Left lung (tissue), 10 donors: ENCODE data around the gene APPL1. TPM values are rescaled to one million over a fixed set of nuclear protein-coding genes. Genes with fewer than 3 reads are reported as not detected.

Experiments
- ATAC-seq: fragments of 200-7000 bp; cut with Tn5 transposase; one replicate; pipeline ENCODE4 v1.9.1; 2020; ENCODE audit warnings: moderate library complexity
- DNase-seq, 4 donors: peaks; one replicate each; pipeline ENCODE4 v3.0.0-alpha.2; 2013 to 2020
- H3K27ac ChIP-seq, 2 donors: fragments of 200-600 bp; sonication (generic) in 1 of 2; one replicate each; pipeline versions ENCODE4 v1.5.0 to v1.8.0; 2020 to 2021
- H3K27me3 ChIP-seq, 2 donors: fragments of 200-600 bp; sonication (generic) in 1 of 2; one replicate each; pipeline versions ENCODE4 v1.5.0 to v1.8.0; 2020 to 2021
- H3K36me3 ChIP-seq, 2 donors: fragments of 200-600 bp; sonication (generic) in 1 of 2; one replicate each; pipeline versions ENCODE4 v1.5.0 to v1.8.0; 2020 to 2021
- H3K4me1 ChIP-seq, 2 donors: fragments of 200-600 bp; one replicate each; pipeline ENCODE4 v1.8.0; 2021
- H3K4me3 ChIP-seq, 2 donors: fragments of 200-600 bp; sonication (generic) in 1 of 2; one replicate each; pipeline versions ENCODE4 v1.5.0 to v1.8.0; 2020 to 2021; ENCODE audit warnings: mild to moderate bottlenecking in 1 of 2
- H3K9me3 ChIP-seq, 2 donors: fragments of 200-600 bp; sonication (generic) in 1 of 2; one replicate each; pipeline versions ENCODE4 v1.5.0 to v1.8.0; 2020 to 2021
- CTCF ChIP-seq, 2 donors: fragments of 200-600 bp; sonication (generic) in 1 of 2; IDR thresholded peaks; one replicate each; pipeline versions ENCODE4 v1.5.0 to v1.8.0; 2021; ENCODE audit warnings: antibody characterized with exemption in 2 of 2
- intact Hi-C, 2 donors: fragments of 100-400 bp; cut with DNase I; formaldehyde crosslinking; loops; one replicate each; pipeline versions ENCODE4 v1.11.2 to v1.14.2; 2022
- polyA plus RNA-seq, 6 donors: library from polyadenylated mRNA; unstranded; fragments of 120-200 nt; gene quantifications; one replicate each; pipeline ENCODE4 v1.2.1, GENCODE V29; 2013; ENCODE audit not compliant: insufficient read length in 6 of 6
- total RNA-seq, 2 donors: library from RNA; stranded (reverse); fragmentation: NEBNext Ultra II Directional; extraction: Animal tissue kit (Norgen Biotek cat#: 25700); gene quantifications; one replicate each; pipeline ENCODE4 v1.2.1, GENCODE V29; 2021
- donor health status: DM: no; HTN: yes; CAD: no.
- donor health status: DM: no; HTN: no; CAD: no.

APPL1 gene
- total and polyA plus RNA-seq, 8 donors = 35.8 to 51.0 (median 43.6) TPM

- Histone ChIP-seq H3K27me3 (no peaks in the 10 kb centered on the region), H3K9me3 (no peaks in the 10 kb centered on the region), H3K4me3 (no peak overlapping the region), H3K36me3 (no peaks in the 10 kb centered on the region), H3K27ac (no peak overlapping the region), H3K4me1 (no peaks in the 10 kb centered on the region)
- no peak for TF ChIP-seq CTCF (IDR thresholded peaks at IDR 0.05)
- ATAC-seq (no peak), DNase-seq (no peak)
- intact Hi-C loops = no loop called here
These were observed 35.5 kb upstream of the APPL1 start for GRCh38 chr3:57192028-57192427.

GRCh38 chr3:57194641-57195040 is 32.9 kb upstream of the APPL1 start:
- intact Hi-C loops = no loop called here
- no peak for ATAC-seq

GRCh38 chr3:57199895-57200297 is 27.6 kb upstream of the APPL1 start, which contains the start of gene HESX1:
HESX1 (minus strand) TSS chr3:57199978; CDS start chr3:57199918, 60 bp downstream.
- H3K27ac ChIP-seq = no peak within 1 kb of the TSS
- no peaks in the 10 kb centered on the region for H3K36me3 ChIP-seq
- no peaks in the 10 kb centered on the region for H3K9me3 ChIP-seq
- H3K4me1 ChIP-seq = no peaks in the 10 kb centered on the region
- no peak for DNase-seq
- intact Hi-C loops = no loop called here
- TF ChIP-seq CTCF (IDR thresholded peaks at IDR 0.05) = no peak
- no peak within 1 kb of the TSS for H3K4me3 ChIP-seq
- no peak for ATAC-seq
- H3K27me3 ChIP-seq = peaks cover 0 to 3% of the 10 kb centered on the region in 2 donors

More at GRCh38 chr3:57194641-57195040, 32.9 kb upstream of the APPL1 start:
- H3K27ac ChIP-seq = no peak overlapping the region
- no peaks in the 10 kb centered on the region for H3K36me3 ChIP-seq
- TF ChIP-seq CTCF (IDR thresholded peaks at IDR 0.05) = no peak
- no peak for DNase-seq
- H3K27me3 ChIP-seq = peaks cover 0 to 3% of the 10 kb centered on the region in 2 donors
- H3K4me3 ChIP-seq = no peak overlapping the region
- H3K9me3 ChIP-seq = no peaks in the 10 kb centered on the region
- H3K4me1 ChIP-seq = no peaks in the 10 kb centered on the region

- DNase-seq = no peak
- Histone ChIP-seq H3K36me3 (no peaks in the 10 kb centered on the region), H3K4me3 (no peak overlapping the region), H3K4me1 (no peaks in the 10 kb centered on the region), H3K27me3 (no peaks in the 10 kb centered on the region), H3K27ac (no peak overlapping the region), H3K9me3 (no peaks in the 10 kb centered on the region)
- no peak for ATAC-seq
- no peak for TF ChIP-seq CTCF (IDR thresholded peaks at IDR 0.05)
- intact Hi-C loops = no loop called here
These were observed 21.1 kb upstream of the APPL1 start for GRCh38 chr3:57206423-57206822.

GRCh38 chr3:57221883-57222282 is 5.6 kb upstream of the APPL1 start:
- no peaks in the 10 kb centered on the region for H3K27me3 ChIP-seq
- peak in 1 of 4 donors; percentile 21 for DNase-seq
- H3K36me3 ChIP-seq = no peaks in the 10 kb centered on the region
- no peak overlapping the region for H3K27ac ChIP-seq
- H3K4me3 ChIP-seq = no peak overlapping the region
- intact Hi-C loops = loop anchor here in 1 of 2 donors (10.0 kb wide), 2 partner anchors 127 to 227 kb away; no protein-coding TSS in a partner anchor
- no peaks in the 10 kb centered on the region for H3K9me3 ChIP-seq
- ATAC-seq = no peak
- no peak for TF ChIP-seq CTCF (IDR thresholded peaks at IDR 0.05)
- peaks cover 3 to 8% of the 10 kb centered on the region in 2 donors for H3K4me1 ChIP-seq
